Heart right ventricle (tissue), 16 donors: Measurements from ENCODE around the gene KIF1A. TPM values are rescaled to one million over a fixed set of nuclear protein-coding genes. Genes with fewer than 3 reads are reported as not detected.
"Not testable (repeated sequence)": the region's sequence is repeated elsewhere in the genome, so short reads cannot be mapped to it uniquely, and the experiment has no call there.

ENCODE experiments used
- ATAC-seq, 8 donors: fragments of 200-7000 bp; cut with Tn5 transposase; one replicate each; pipeline ENCODE4 v1.9.1; 2020; ENCODE audit warnings: mild to moderate bottlenecking in 8 of 8, moderate library complexity in 8 of 8, moderate number of reproducible peaks in 1 of 8
- DNase-seq, 2 donors: peaks; one replicate each; pipeline ENCODE4 v3.0.0-alpha.2; 2020
- H3K27ac ChIP-seq, 10 donors: fragments of 200-600 bp; sonication (generic) in 2 of 10; one replicate each; pipeline versions ENCODE4 v1.5.0 to v1.8.0; 2020 to 2022; ENCODE audit warnings: mild to moderate bottlenecking in 3 of 10
- H3K27me3 ChIP-seq, 7 donors: fragments of 200-600 bp; one replicate each; pipeline ENCODE4 v1.8.0; 2021 to 2022; ENCODE audit warnings: mild to moderate bottlenecking in 2 of 7
- H3K36me3 ChIP-seq, 9 donors: fragments of 200-600 bp; sonication (generic) in 1 of 9; one replicate each; pipeline versions ENCODE4 v1.5.0 to v1.8.0; 2020 to 2022; ENCODE audit warnings: mild to moderate bottlenecking in 2 of 9
- H3K4me1 ChIP-seq, 9 donors: fragments of 200-600 bp; sonication (generic) in 1 of 9; one replicate each; pipeline versions ENCODE4 v1.5.0 to v1.8.0; 2020 to 2022; ENCODE audit warnings: mild to moderate bottlenecking in 4 of 9
- H3K4me3 ChIP-seq, 10 donors: fragments of 200-600 bp; sonication (generic) in 2 of 10; one replicate each; pipeline versions ENCODE4 v1.5.0 to v1.8.0; 2020 to 2022; ENCODE audit warnings: mild to moderate bottlenecking in 7 of 10, moderate library complexity in 2 of 10
- H3K9me3 ChIP-seq, 11 donors: fragments of 200-600 bp in 10 of 11; sonication (generic) in 2 of 11; one replicate each; pipeline versions ENCODE4 v1.5.0 to v1.8.0; 2013 to 2022; ENCODE audit warnings: mild to moderate bottlenecking in 2 of 11, control low read depth in 1 of 11, moderate library complexity in 1 of 11
- CTCF ChIP-seq, 9 donors: fragments of 200-600 bp; sonication (generic) in 2 of 9; IDR thresholded peaks; one replicate each; pipeline versions ENCODE4 v1.5.0 to v1.8.0; 2021 to 2022; ENCODE audit warnings: antibody characterized with exemption in 9 of 9, mild to moderate bottlenecking in 5 of 9, moderate library complexity in 1 of 9
- WGBS, 2 donors: extraction: QIAGEN DNeasy Blood & Tissue Kit; methylation state at CpG; one replicate each; pipeline ENCODE4 v1.1.7; 2013; ENCODE audit warnings: inconsistent platforms in 1 of 2; 5-methylcytosine and 5-hydroxymethylcytosine counted together
- intact Hi-C, 10 donors: fragments of 100-400 bp; cut with DNase I; formaldehyde crosslinking; loops; one replicate each; pipeline versions ENCODE4 v1.11.1 to v1.14.2; 2022
- polyA plus RNA-seq, 2 donors: library from polyadenylated mRNA; stranded (reverse); fragments of 200-250 nt; gene quantifications; one replicate each; pipeline ENCODE4 v1.2.3, GENCODE V29; 2013
- total RNA-seq, 10 donors: library from RNA; stranded (reverse); fragmentation: NEBNext Ultra II Directional in 3 of 10; extraction: Animal tissue kit (Norgen Biotek cat#: 25700) in 3 of 10; gene quantifications; one replicate each; pipeline versions ENCODE4 v1.2.1 to v1.2.4, GENCODE V29; 2021 to 2023
- donor health status: Arrhythmogenic right ventricular cardiomyopathy.
- donor health status: ischemic (EF 13 %, LVEDD 7.1; RV severe dilation, severe dysfunction).
- donor health status: healthy with polysubstance abuse.
- donor health status: DM: no; HTN: yes; CAD: no.
- donor health status: DM: no; HTN: no; CAD: no.
- donor health status: ischemic (EF 25% LVEDD 6.9; RV normal size, moderate dysfunction).
- donor health status: ischemic (EF 25% LVEDD 5.7; RV mildly dilated, moderate dysfunction).
- donor health status: healthy.
- donor health status: DM: yes; HTN: yes; CAD: no.
- donor health status: Ischemic cardiomyopathy.
- donor health status: ischemic (EF 35%, LVEDD 5.7; RV mildly dilated, moderate dysfunction).
- donor health status: nonischemic (EF 11% LVEDD 7.7; RV severe dilation, severe dysfunction).
- donor health status: DM: yes; HTN: yes; CAD: no.
- donor health status: PGD.
- donor health status: ischemic (EF 29% LVEDD 5.4; RV normal size, mild dysfunction).
- donor health status: nonischemic (EF 23%, LVEDD 6.1; RV moderate dilation, normal function).

Gene KIF1A
- total and polyA plus RNA-seq, 12 donors = 0.37 to 21.4 (median 1.4) TPM

- Histone ChIP-seq H3K4me1 (no peaks in the 10 kb centered on the region), H3K36me3 (no peaks in the 10 kb centered on the region), H3K4me3 (no peak overlapping the region), H3K9me3 (no peaks in the 10 kb centered on the region), H3K27ac (no peak overlapping the region), H3K27me3 (peaks cover 0 to 33% (median 13%) of the 10 kb centered on the region in 7 donors)
- DNase-seq = peak in 1 of 2 donors; percentile 8
- no peak for ATAC-seq
- TF ChIP-seq CTCF (IDR thresholded peaks at IDR 0.05) = no peak
- 85 to 86% methylated on average over 58 of the region's 58 CpGs for WGBS, 2 donors
- intact Hi-C loops = no loop called here
These were observed 38.4 kb downstream of the KIF1A start for GRCh38 chr2:240781471-240782220.

- H3K27ac ChIP-seq = no peak overlapping the region
- no peaks in the 10 kb centered on the region for H3K36me3 ChIP-seq
- no peaks in the 10 kb centered on the region for H3K9me3 ChIP-seq
- ATAC-seq (peak in 1 of 8 donors; percentile 23), DNase-seq (no peak)
- peaks cover 0 to 24% (median 6%) of the 10 kb centered on the region in 7 donors for H3K27me3 ChIP-seq
- H3K4me1 ChIP-seq = no peaks in the 10 kb centered on the region
- peak in 1 of 9 donors; percentile 14 for TF ChIP-seq CTCF (IDR thresholded peaks at IDR 0.05)
- intact Hi-C loops = no loop called here
- H3K4me3 ChIP-seq = no peak overlapping the region
- WGBS, 2 donors = 63 to 64% methylated on average over 39 of the region's 39 CpGs
These were observed 39.9 kb downstream of the KIF1A start for GRCh38 chr2:240780023-240780700.

- H3K4me1 ChIP-seq = not testable (repeated sequence)
These were observed 40.7 kb downstream of the KIF1A start for GRCh38 chr2:240779250-240779832.

GRCh38 chr2:240778426-240778825 lies 41.6 kb downstream of the KIF1A start:
- intact Hi-C loops = no loop called here

More at GRCh38 chr2:240779250-240779832, 40.7 kb downstream of the KIF1A start:
- H3K36me3 ChIP-seq, H3K9me3 ChIP-seq, intact Hi-C loops, H3K4me3 ChIP-seq, H3K27ac ChIP-seq, ATAC-seq, DNase-seq: not testable (repeated sequence)
- 81 to 85% methylated on average over 6 of the region's 6 CpGs for WGBS, 2 donors
- H3K27me3 ChIP-seq = peaks cover 0 to 22% (median 6%) of the 10 kb centered on the region in 7 donors

More at GRCh38 chr2:240778426-240778825, 41.6 kb downstream of the KIF1A start:
- Histone ChIP-seq H3K27me3 (peaks cover 0 to 18% (median 2%) of the 10 kb centered on the region in 7 donors), H3K36me3 (no peaks in the 10 kb centered on the region), H3K4me3 (no peak overlapping the region), H3K9me3 (no peaks in the 10 kb centered on the region), H3K4me1 (no peaks in the 10 kb centered on the region), H3K27ac (no peak overlapping the region)
- ATAC-seq (no peak), DNase-seq (no peak)
- TF ChIP-seq CTCF (IDR thresholded peaks at IDR 0.05) = no peak
- 81 to 91% methylated on average over 21 to 26 of the region's 26 CpGs for WGBS, 2 donors
